ENCODE results near the gene AHCYL2. TPM values are rescaled to one million over a fixed set of nuclear protein-coding genes. Genes with fewer than 3 reads are reported as not detected.

The AHCYL2 gene
- total RNA-seq, 1 experiment from 2014 or later, result 17.0 TPM

DNA sequence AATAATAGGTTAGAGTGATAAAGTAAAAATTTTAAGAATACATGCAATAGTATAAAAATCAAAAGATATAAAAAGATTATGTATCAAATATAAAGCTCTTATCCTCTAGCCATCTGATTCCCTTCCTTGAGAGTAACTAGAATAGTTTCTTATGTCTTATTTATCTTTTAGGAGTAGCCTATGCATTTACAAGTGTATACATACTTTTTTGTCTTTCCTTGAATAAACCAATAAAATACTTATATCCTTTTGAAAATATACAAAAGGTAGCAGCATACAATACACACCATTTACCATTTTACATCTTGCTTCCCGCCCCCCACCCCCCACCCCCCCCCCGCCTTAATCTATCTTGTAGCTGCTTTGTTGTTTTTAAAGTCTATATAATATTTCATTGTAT is 31.4 kb downstream of the AHCYL2 start:
- H3K27me3 ChIP-seq (ENCODE audit: insufficient read depth, low read length), result no peaks in the 10 kb centered on the region
- TF ChIP-seq FOSL1 (IDR thresholded peaks at IDR 0.05; ENCODE audit: low read depth) (no peak), SP1 (IDR thresholded peaks at IDR 0.05; ENCODE audit: low read depth) (no peak), RAD21 (IDR thresholded peaks at IDR 0.05; ENCODE audit: low read depth) (no peak), EZH2 (IDR thresholded peaks at IDR 0.05) (no peak), CEBPB (IDR thresholded peaks at IDR 0.05; ENCODE audit: low read depth) (no peak), CBX3 (IDR thresholded peaks at IDR 0.05; ENCODE audit: low read depth) (no peak), JUND (IDR thresholded peaks at IDR 0.05) (no peak), SIN3A (IDR thresholded peaks at IDR 0.05; ENCODE audit: low read depth) (no peak), ELF1 (IDR thresholded peaks at IDR 0.05; ENCODE audit: borderline replicate concordance, low read depth) (no peak), SRF (IDR thresholded peaks at IDR 0.05; ENCODE audit: low read depth) (no peak), ZFX (IDR thresholded peaks at IDR 0.05) (no peak), POLR2A (IDR thresholded peaks at IDR 0.05; ENCODE audit: borderline replicate concordance, extremely low read depth, insufficient read depth, insufficient read length) (no peak), TCF7L2 (IDR thresholded peaks at IDR 0.05; ENCODE audit: borderline replicate concordance, extremely low read depth, insufficient read depth, insufficient read length) (no peak), EGR1 (IDR thresholded peaks at IDR 0.05; ENCODE audit: low read depth) (no peak), YY1 (IDR thresholded peaks at IDR 0.05; ENCODE audit: extremely low read depth, insufficient replicate concordance, low read depth, low read length) (no peak)
- TF ChIP-seq, protein P1, sequence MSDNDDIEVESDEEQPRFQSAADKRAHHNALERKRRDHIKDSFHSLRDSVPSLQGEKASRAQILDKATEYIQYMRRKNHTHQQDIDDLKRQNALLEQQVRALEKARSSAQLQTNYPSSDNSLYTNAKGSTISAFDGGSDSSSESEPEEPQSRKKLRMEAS (IDR thresholded peaks at IDR 0.05), result no peak
- TF ChIP-seq, protein P2, sequence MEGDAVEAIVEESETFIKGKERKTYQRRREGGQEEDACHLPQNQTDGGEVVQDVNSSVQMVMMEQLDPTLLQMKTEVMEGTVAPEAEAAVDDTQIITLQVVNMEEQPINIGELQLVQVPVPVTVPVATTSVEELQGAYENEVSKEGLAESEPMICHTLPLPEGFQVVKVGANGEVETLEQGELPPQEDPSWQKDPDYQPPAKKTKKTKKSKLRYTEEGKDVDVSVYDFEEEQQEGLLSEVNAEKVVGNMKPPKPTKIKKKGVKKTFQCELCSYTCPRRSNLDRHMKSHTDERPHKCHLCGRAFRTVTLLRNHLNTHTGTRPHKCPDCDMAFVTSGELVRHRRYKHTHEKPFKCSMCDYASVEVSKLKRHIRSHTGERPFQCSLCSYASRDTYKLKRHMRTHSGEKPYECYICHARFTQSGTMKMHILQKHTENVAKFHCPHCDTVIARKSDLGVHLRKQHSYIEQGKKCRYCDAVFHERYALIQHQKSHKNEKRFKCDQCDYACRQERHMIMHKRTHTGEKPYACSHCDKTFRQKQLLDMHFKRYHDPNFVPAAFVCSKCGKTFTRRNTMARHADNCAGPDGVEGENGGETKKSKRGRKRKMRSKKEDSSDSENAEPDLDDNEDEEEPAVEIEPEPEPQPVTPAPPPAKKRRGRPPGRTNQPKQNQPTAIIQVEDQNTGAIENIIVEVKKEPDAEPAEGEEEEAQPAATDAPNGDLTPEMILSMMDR (IDR thresholded peaks at IDR 0.05 in 2 of 3, conservative IDR thresholded peaks at IDR 0.05 in 1 of 3; ENCODE audit: borderline replicate concordance in 1 of 3, insufficient read depth in 1 of 3, low read depth in 2 of 3, low read length in 2 of 3), result no peak
- TF ChIP-seq, protein P3, sequence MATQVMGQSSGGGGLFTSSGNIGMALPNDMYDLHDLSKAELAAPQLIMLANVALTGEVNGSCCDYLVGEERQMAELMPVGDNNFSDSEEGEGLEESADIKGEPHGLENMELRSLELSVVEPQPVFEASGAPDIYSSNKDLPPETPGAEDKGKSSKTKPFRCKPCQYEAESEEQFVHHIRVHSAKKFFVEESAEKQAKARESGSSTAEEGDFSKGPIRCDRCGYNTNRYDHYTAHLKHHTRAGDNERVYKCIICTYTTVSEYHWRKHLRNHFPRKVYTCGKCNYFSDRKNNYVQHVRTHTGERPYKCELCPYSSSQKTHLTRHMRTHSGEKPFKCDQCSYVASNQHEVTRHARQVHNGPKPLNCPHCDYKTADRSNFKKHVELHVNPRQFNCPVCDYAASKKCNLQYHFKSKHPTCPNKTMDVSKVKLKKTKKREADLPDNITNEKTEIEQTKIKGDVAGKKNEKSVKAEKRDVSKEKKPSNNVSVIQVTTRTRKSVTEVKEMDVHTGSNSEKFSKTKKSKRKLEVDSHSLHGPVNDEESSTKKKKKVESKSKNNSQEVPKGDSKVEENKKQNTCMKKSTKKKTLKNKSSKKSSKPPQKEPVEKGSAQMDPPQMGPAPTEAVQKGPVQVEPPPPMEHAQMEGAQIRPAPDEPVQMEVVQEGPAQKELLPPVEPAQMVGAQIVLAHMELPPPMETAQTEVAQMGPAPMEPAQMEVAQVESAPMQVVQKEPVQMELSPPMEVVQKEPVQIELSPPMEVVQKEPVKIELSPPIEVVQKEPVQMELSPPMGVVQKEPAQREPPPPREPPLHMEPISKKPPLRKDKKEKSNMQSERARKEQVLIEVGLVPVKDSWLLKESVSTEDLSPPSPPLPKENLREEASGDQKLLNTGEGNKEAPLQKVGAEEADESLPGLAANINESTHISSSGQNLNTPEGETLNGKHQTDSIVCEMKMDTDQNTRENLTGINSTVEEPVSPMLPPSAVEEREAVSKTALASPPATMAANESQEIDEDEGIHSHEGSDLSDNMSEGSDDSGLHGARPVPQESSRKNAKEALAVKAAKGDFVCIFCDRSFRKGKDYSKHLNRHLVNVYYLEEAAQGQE (IDR thresholded peaks at IDR 0.05; ENCODE audit: low read depth), result no peak
- no peaks in the 10 kb centered on the region for H3K9me2 ChIP-seq (ENCODE audit: insufficient read depth)
- BruUV-seq (replicated peaks), result no TSS peak
- H3K4me2 ChIP-seq (ENCODE audit: low read length), result no peak overlapping the region
- H2AFZ ChIP-seq (ENCODE audit: low read depth, low read length, poor library complexity, severe bottlenecking), result no peak overlapping the region
- RAD21 ChIA-PET (ENCODE audit: low non-redundant PET in 1 of 2, low total read pairs in 2 of 2, uncharacterized antibody in 2 of 2, unreplicated experiment in 2 of 2), result no interaction called here
- H3K4me1 ChIP-seq (ENCODE audit: control insufficient read depth in 1 of 2, insufficient read depth in 2 of 2, low read length in 2 of 2), result no peaks in the 10 kb centered on the region
- H3K79me2 ChIP-seq (ENCODE audit: insufficient read depth, low read length), result no peaks in the 10 kb centered on the region
- no peak overlapping the region for H3K9ac ChIP-seq (ENCODE audit: low read length)
- no peaks in the 10 kb centered on the region for H3K36me3 ChIP-seq (ENCODE audit: control insufficient read depth in 1 of 2, insufficient read depth in 2 of 2, low read length in 2 of 2)
- intact Hi-C loops (cut with micrococcal nuclease), result no loop called here
- DNase-seq (ENCODE audit: low read depth, low spot score) (no peak), ATAC-seq (no peak)
- CTCF ChIA-PET, result no interaction called here
- H3K27ac ChIP-seq (ENCODE audit: low read depth, low read length), result no peak overlapping the region
- no peak overlapping the region for H3K4me3 ChIP-seq (replicated peaks in 1 of 2; ENCODE audit: low read depth in 1 of 2, low read length in 2 of 2)
- POLR2A ChIA-PET, result no interaction called here
- H3K9me3 ChIP-seq (ENCODE audit: control insufficient read depth in 1 of 2, insufficient read depth in 1 of 2, low read depth in 1 of 2, low read length in 2 of 2), result no peaks in the 10 kb centered on the region
- H4K20me1 ChIP-seq (ENCODE audit: insufficient read depth), result no peaks in the 10 kb centered on the region

Measured in HCT116 (cell line).